Right lobe of liver (tissue), 4 donors: Measurements from ENCODE around the gene FABP7.

Experiments used
- CTCF ChIP-seq, 4 donors: fragments of 200-600 bp in 3 of 4; fragments of 450-650 bp in 1 of 4; IDR thresholded peaks; one replicate each; pipeline versions ENCODE4 v1.5.1 to v1.8.0; 2016 to 2022; ENCODE audit warnings: antibody characterized with exemption in 4 of 4, mild to moderate bottlenecking in 2 of 4
- POLR2A ChIP-seq: fragments of 450-650 bp; IDR thresholded peaks from one replicate; pipeline ENCODE4 v1.6.1; 2017; ENCODE audit warnings: antibody characterized with exemption, mild to moderate bottlenecking
- donor health status: DM: no; HTN: no; CAD: no.
- donor health status: DM: no; HTN: no; CAD: no.
- donor health status: DM: no; HTN: yes; CAD: no.

- TF ChIP-seq CTCF (IDR thresholded peaks at IDR 0.05) (no peak), POLR2A (no peak)
Measured at GRCh38 chr6:122752459-122752858, 27.1 kb upstream of the FABP7 start.
